ENCODE results near the gene LRIT2. TPM values are rescaled to one million over a fixed set of nuclear protein-coding genes. Genes with fewer than 3 reads are reported as not detected.

The LRIT2 gene
- total RNA-seq, 1 experiment from 2014 or later: not detected

DNA sequence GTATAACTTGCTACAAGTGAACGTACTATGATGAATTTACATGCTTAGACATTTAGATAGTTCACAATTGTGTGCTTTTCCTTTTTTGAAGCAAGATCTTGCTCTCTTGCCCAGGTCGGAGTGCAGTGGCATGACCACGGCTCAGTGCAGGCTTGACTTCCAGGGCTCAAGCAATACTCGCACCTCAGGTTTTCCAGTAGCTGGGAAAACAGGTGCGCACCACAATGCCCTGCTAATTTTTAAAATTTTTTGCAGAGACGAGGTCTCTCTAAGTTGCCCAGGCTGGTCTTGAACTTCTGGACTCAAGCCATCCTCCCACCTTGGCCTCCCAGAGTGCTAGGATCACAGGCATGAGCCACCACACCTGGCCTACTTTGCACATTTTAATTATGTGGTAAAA lies 49.9 kb downstream of the LRIT2 start:
- H3K27me3 Mint-ChIP-seq (ENCODE audit: low read depth): peaks cover 3% of the 10 kb centered on the region

More for the DNA sequence above, 49.9 kb downstream of the LRIT2 start:
- H3K4ac ChIP-seq (ENCODE audit: low read depth, low read length): no peak overlapping the region
- TF ChIP-seq, protein P1, sequence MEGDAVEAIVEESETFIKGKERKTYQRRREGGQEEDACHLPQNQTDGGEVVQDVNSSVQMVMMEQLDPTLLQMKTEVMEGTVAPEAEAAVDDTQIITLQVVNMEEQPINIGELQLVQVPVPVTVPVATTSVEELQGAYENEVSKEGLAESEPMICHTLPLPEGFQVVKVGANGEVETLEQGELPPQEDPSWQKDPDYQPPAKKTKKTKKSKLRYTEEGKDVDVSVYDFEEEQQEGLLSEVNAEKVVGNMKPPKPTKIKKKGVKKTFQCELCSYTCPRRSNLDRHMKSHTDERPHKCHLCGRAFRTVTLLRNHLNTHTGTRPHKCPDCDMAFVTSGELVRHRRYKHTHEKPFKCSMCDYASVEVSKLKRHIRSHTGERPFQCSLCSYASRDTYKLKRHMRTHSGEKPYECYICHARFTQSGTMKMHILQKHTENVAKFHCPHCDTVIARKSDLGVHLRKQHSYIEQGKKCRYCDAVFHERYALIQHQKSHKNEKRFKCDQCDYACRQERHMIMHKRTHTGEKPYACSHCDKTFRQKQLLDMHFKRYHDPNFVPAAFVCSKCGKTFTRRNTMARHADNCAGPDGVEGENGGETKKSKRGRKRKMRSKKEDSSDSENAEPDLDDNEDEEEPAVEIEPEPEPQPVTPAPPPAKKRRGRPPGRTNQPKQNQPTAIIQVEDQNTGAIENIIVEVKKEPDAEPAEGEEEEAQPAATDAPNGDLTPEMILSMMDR (conservative IDR thresholded peaks at IDR 0.05): no peak
- no peak overlapping the region for H4K8ac ChIP-seq (replicated peaks; ENCODE audit: insufficient read length, low read depth, low read length)
- H3K4me1 Mint-ChIP-seq: no peaks in the 10 kb centered on the region
- no peak overlapping the region for H2BK5ac ChIP-seq (ENCODE audit: insufficient read length, low read length)
- H3K79me1 ChIP-seq (ENCODE audit: insufficient read depth, low read depth, low read length, poor library complexity, severe bottlenecking): no peaks in the 10 kb centered on the region
- no peak overlapping the region for H2BK12ac ChIP-seq (ENCODE audit: insufficient read length, low read depth, low read length)
- H3T11ph ChIP-seq (ENCODE audit: low read length): no peak overlapping the region
- peaks cover 2 to 5% of the 10 kb centered on the region in 2 experiments; a peak in 3 of 5 replicates for H3K9me3 Mint-ChIP-seq
- H2BK20ac ChIP-seq (ENCODE audit: low read depth, low read length, poor library complexity, severe bottlenecking): no peak overlapping the region
- no peaks in the 10 kb centered on the region for H4K20me1 ChIP-seq (ENCODE audit: control insufficient read depth, insufficient read depth, insufficient read length)
- no peak overlapping the region for H3K4me3 Mint-ChIP-seq
- H3K18ac ChIP-seq (ENCODE audit: insufficient read length, low read depth, low read length): no peak overlapping the region
- H3K36me3 Mint-ChIP-seq (ENCODE audit: insufficient read depth in 1 of 3, low read depth in 3 of 3): peaks cover 0 to 3% (median 0%) of the 10 kb centered on the region in 3 experiments; a peak in 1 of 7 replicates
- WGBS (ENCODE audit: extremely low coverage, insufficient read length, low lambda C conversion rate): no CpG with 5 or more reads among the region's 6 CpGs
- H3K14ac ChIP-seq (ENCODE audit: insufficient read depth, low read length): no peak overlapping the region
- H3K23ac ChIP-seq (ENCODE audit: insufficient read length, low read depth, low read length): no peak overlapping the region
- no peaks in the 10 kb centered on the region for H3K79me2 ChIP-seq (ENCODE audit: insufficient read depth, low read length)
- no peak overlapping the region for H2AK5ac ChIP-seq (ENCODE audit: insufficient read length, low read length)
- no peaks in the 10 kb centered on the region for H3K9me3 ChIP-seq (ENCODE audit: control insufficient read depth, low read depth, low read length)
- H2BK15ac ChIP-seq (ENCODE audit: low read depth, low read length): no peak overlapping the region
- no peaks in the 10 kb centered on the region for H3K23me2 ChIP-seq (ENCODE audit: insufficient read length, low read depth, low read length, poor library complexity, severe bottlenecking)
- no peak overlapping the region for H2AFZ ChIP-seq (ENCODE audit: low read length)
- H3K27me3 ChIP-seq (ENCODE audit: insufficient read depth, low read length): no peaks in the 10 kb centered on the region; the same call in 1 of the 2 replicates
- no peak overlapping the region for H3K4me2 ChIP-seq (ENCODE audit: insufficient read depth, insufficient read length, low read length)
- no peak overlapping the region for H3K56ac ChIP-seq (ENCODE audit: insufficient read length, low read depth, low read length)
- no peak overlapping the region for H3K27ac Mint-ChIP-seq
- H3K27ac ChIP-seq (ENCODE audit: insufficient read length, low read depth, low read length): no peak overlapping the region
- H2BK120ac ChIP-seq (ENCODE audit: low read depth, low read length, poor library complexity, severe bottlenecking): no peak overlapping the region
- no peak overlapping the region for H4K91ac ChIP-seq (ENCODE audit: insufficient read length, low read depth, low read length)
- peaks cover 3% of the 10 kb centered on the region; the same call in 1 of the 2 replicates for H3K4me1 ChIP-seq (ENCODE audit: insufficient read depth, low read length)
- H4K5ac ChIP-seq (ENCODE audit: insufficient read length, low read depth, low read length): no peak overlapping the region
- no peak for DNase-seq
- no peak overlapping the region for H3K9ac ChIP-seq (ENCODE audit: extremely low read depth, insufficient read length, low read length)

Measured in H9 (cell line).